Bronchial epithelial cell (primary cell): Measurements from ENCODE around the gene TNPO3. TPM values are rescaled to one million over a fixed set of nuclear protein-coding genes. Genes with fewer than 3 reads are reported as not detected.

Source experiments
- DNase-seq: peaks from one replicate; pipeline ENCODE4 v3.0.0-alpha.2; 2010; ENCODE audit warnings: low read depth
- FAIRE-seq: peaks from 2 replicates; lab custom pipeline; 2011; peaks lifted over from hg19 to GRCh38; lab: Jason Lieb, UNC
- H3K27me3 ChIP-seq: 2 replicates; pipeline ENCODE4 v1.5.1; 2011; ENCODE audit warnings: low read length; ENCODE audit not compliant: control insufficient read depth, insufficient read depth
- H3K36me3 ChIP-seq: 2 replicates; pipeline ENCODE4 v1.5.1; 2011; ENCODE audit warnings: low read length; ENCODE audit not compliant: control insufficient read depth, insufficient read depth
- H3K4me3 ChIP-seq: 2 replicates; pipeline ENCODE4 v1.5.1; 2011; ENCODE audit warnings: mild to moderate bottlenecking, low read depth, low read length, control low read depth
- total RNA-seq: library from RNA; depleted of rRNA; stranded (reverse); fragments of >200 nt; gene quantifications from 2 replicates; pipeline ENCODE4 v1.2.1, GENCODE V29; 2014
- TF ChIP-seq, protein P1 (sequence below): IDR thresholded peaks from 2 replicates; pipeline ENCODE4 v1.5.1; 2011; ENCODE audit warnings: mild to moderate bottlenecking, moderate library complexity, low read length, control low read depth, inconsistent platforms; ENCODE audit not compliant: insufficient read depth, severe bottlenecking

Gene TNPO3
- total RNA-seq, 1 donor from 2014 or later, result 62.9 TPM

- no peaks in the 10 kb centered on the region for H3K36me3 ChIP-seq
- H3K27me3 ChIP-seq, result no peaks in the 10 kb centered on the region
- peak; percentile 47 for FAIRE-seq
- TF ChIP-seq, protein P1, sequence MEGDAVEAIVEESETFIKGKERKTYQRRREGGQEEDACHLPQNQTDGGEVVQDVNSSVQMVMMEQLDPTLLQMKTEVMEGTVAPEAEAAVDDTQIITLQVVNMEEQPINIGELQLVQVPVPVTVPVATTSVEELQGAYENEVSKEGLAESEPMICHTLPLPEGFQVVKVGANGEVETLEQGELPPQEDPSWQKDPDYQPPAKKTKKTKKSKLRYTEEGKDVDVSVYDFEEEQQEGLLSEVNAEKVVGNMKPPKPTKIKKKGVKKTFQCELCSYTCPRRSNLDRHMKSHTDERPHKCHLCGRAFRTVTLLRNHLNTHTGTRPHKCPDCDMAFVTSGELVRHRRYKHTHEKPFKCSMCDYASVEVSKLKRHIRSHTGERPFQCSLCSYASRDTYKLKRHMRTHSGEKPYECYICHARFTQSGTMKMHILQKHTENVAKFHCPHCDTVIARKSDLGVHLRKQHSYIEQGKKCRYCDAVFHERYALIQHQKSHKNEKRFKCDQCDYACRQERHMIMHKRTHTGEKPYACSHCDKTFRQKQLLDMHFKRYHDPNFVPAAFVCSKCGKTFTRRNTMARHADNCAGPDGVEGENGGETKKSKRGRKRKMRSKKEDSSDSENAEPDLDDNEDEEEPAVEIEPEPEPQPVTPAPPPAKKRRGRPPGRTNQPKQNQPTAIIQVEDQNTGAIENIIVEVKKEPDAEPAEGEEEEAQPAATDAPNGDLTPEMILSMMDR, result no peak
- no peak overlapping the region for H3K4me3 ChIP-seq
- DNase-seq, result no peak
Measured at GRCh38 chr7:128928882-128929788, 125.8 kb downstream of the TNPO3 start.

- DNase-seq, result no peak
- no peaks in the 10 kb centered on the region for H3K27me3 ChIP-seq
- H3K36me3 ChIP-seq, result no peaks in the 10 kb centered on the region
- FAIRE-seq, result no peak
- TF ChIP-seq, protein P1, result peak; percentile 2
- H3K4me3 ChIP-seq, result no peak overlapping the region
Measured at GRCh38 chr7:128928159-128928813, 126.6 kb downstream of the TNPO3 start.

- DNase-seq (no peak), FAIRE-seq (no peak)
- peaks cover 4% of the 10 kb centered on the region for H3K27me3 ChIP-seq
Measured at GRCh38 chr7:128924707-128925588, 130.0 kb downstream of the TNPO3 start.

GRCh38 chr7:128923411-128923800 is 131.5 kb downstream of the TNPO3 start:
- TF ChIP-seq, protein P1, result no peak
- H3K27me3 ChIP-seq, result peaks cover 4% of the 10 kb centered on the region
- FAIRE-seq (no peak), DNase-seq (no peak)
- H3K36me3 ChIP-seq, result no peaks in the 10 kb centered on the region
- no peak overlapping the region for H3K4me3 ChIP-seq

More at GRCh38 chr7:128924707-128925588, 130.0 kb downstream of the TNPO3 start:
- H3K36me3 ChIP-seq, result no peaks in the 10 kb centered on the region
- no peak overlapping the region for H3K4me3 ChIP-seq
- TF ChIP-seq, protein P1, result no peak

- TF ChIP-seq, protein P1, result no peak
- FAIRE-seq (no peak), DNase-seq (no peak)
- H3K36me3 ChIP-seq, result no peaks in the 10 kb centered on the region
- H3K4me3 ChIP-seq, result no peak overlapping the region
- peaks cover 4% of the 10 kb centered on the region for H3K27me3 ChIP-seq
Measured at GRCh38 chr7:128922496-128923410, 132.2 kb downstream of the TNPO3 start.
